Esophagus (tissue), 2 donors: ENCODE data around the gene FUT1. TPM values are rescaled to one million over a fixed set of nuclear protein-coding genes. Genes with fewer than 3 reads are reported as not detected.
"Not testable (repeated sequence)": the region's sequence is repeated elsewhere in the genome, so short reads cannot be mapped to it uniquely, and the experiment has no call there.

Experiments
- H3K27ac ChIP-seq, 2 donors: one replicate each; pipeline ENCODE4 v1.5.1; 2013; ENCODE audit warnings: low read depth in 2 of 2, mild to moderate bottlenecking in 2 of 2, inconsistent platforms in 1 of 2, low read length in 1 of 2, moderate library complexity in 1 of 2
- H3K27me3 ChIP-seq, 2 donors: one replicate each; pipeline ENCODE4 v1.6.1; 2013; ENCODE audit warnings: low read length in 2 of 2, control low read depth in 1 of 2, mild to moderate bottlenecking in 1 of 2; ENCODE audit not compliant: insufficient read depth in 2 of 2, control insufficient read depth in 1 of 2
- H3K36me3 ChIP-seq, 2 donors: one replicate each; pipeline ENCODE4 v1.6.1; 2013; ENCODE audit warnings: low read length in 1 of 2; ENCODE audit not compliant: control insufficient read depth in 2 of 2, insufficient read depth in 2 of 2
- H3K4me1 ChIP-seq, 2 donors: one replicate each; pipeline ENCODE4 v1.6.1; 2013; ENCODE audit warnings: low read length in 1 of 2; ENCODE audit not compliant: control insufficient read depth in 2 of 2, insufficient read depth in 2 of 2
- H3K4me3 ChIP-seq, 2 donors: one replicate each; pipeline ENCODE4 v1.5.1; 2013; ENCODE audit warnings: low read length in 2 of 2, mild to moderate bottlenecking in 2 of 2, low read depth in 1 of 2, moderate library complexity in 1 of 2
- H3K9me3 ChIP-seq, 2 donors: one replicate each; pipeline ENCODE4 v1.6.1; 2013; ENCODE audit warnings: mild to moderate bottlenecking in 2 of 2, low read depth in 1 of 2, low read length in 1 of 2, moderate library complexity in 1 of 2; ENCODE audit not compliant: control insufficient read depth in 2 of 2, insufficient read depth in 1 of 2
- WGBS, 2 donors: extraction: QIAGEN DNeasy Blood & Tissue Kit; methylation state at CpG; one replicate each; pipeline ENCODE4 v1.1.7; 2013; 5-methylcytosine and 5-hydroxymethylcytosine counted together
- polyA plus RNA-seq, 2 donors: library from polyadenylated mRNA; stranded (reverse); fragments of 200-250 nt; gene quantifications; one replicate each; pipeline ENCODE4 v1.2.3, GENCODE V29; 2013
- donor health status: healthy with polysubstance abuse.
- donor health status: Bipolar disorder and iron deficiency.

Gene FUT1
- polyA plus RNA-seq, 2 donors: 1.1 to 2.4 TPM

- Histone ChIP-seq H3K4me3 (peak within 1 kb of the TSS; percentile 48 to 61), H3K27me3 (no peaks in the 10 kb centered on the region), H3K9me3 (no peaks in the 10 kb centered on the region), H3K27ac (peak within 1 kb of the TSS; percentile 91 to 93), H3K4me1 (peaks cover 6 to 21% of the 10 kb centered on the region in 2 donors), H3K36me3 (peaks cover 0 to 2% of the 10 kb centered on the region in 2 donors)
- 70 to 73% methylated on average over 32 to 33 of the region's 33 CpGs for WGBS, 2 donors
Observed at GRCh38 chr19:48719263-48720171, 32.9 kb downstream of the FUT1 start, which contains the start of gene MAMSTR. Gene MAMSTR, minus strand, starts transcription at chr19:48719725. Its CDS starts 694 bp downstream, at chr19:48719031.

DNA sequence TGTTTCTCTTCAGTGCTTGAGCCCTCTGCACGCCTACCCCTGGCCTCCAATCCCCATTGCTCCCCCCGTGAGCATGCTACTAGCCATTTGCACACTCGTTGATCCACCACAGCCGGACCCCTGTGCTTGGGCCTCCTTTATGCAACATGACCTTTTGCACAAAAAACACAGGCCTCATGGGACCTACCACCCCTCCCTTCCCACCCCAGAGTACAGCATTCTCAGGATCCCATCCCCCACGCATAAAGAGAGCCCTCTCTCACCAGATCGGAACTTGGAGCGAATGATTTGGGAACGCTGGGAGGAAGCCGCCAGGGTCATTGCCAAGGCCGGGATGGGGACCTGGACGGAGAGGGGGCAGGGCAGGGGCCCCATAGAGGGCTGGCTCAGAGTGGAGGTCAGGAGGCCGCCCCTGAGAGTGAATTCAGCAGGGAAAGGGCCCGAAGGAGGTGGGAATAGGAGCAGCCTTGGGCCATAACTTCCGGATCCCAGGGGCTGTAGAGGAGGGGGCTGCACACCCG is 33.7 kb downstream of the FUT1 start:
- H3K27me3 ChIP-seq: no peaks in the 10 kb centered on the region
- peaks cover 0 to 2% of the 10 kb centered on the region in 2 donors for H3K36me3 ChIP-seq
- H3K27ac ChIP-seq: no peak overlapping the region
- H3K9me3 ChIP-seq: no peaks in the 10 kb centered on the region
- no peak overlapping the region for H3K4me3 ChIP-seq
- H3K4me1 ChIP-seq: peaks cover 6 to 16% of the 10 kb centered on the region in 2 donors
- 62 to 69% methylated on average over 15 of the region's 15 CpGs for WGBS, 2 donors

DNA sequence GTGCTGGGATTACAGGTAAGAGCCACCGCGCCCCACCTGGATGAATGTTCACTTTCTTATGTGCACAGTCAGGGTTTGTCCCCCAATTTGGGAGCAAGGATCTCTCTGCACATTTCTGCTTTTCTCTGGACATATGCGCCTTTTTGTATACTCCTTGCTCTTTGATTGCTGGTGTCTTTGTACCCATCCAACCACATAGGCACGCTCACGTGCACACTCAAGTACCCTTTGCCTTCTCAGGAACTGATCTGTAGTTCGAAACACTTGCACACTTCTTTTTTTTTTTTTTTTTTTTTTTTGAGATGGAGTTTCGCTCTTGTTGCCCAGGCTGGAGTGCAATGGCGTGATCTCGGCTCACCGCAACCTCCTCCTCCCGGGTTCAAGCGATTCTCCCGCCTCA is 34.3 kb downstream of the FUT1 start:
- H3K9me3 ChIP-seq, H3K4me3 ChIP-seq, H3K36me3 ChIP-seq, H3K27me3 ChIP-seq, H3K27ac ChIP-seq: not testable (repeated sequence)
- WGBS, 2 donors: 96% methylated on average over 12 to 13 of the region's 13 CpGs
- peaks cover 6 to 18% of the 10 kb centered on the region in 2 donors for H3K4me1 ChIP-seq

- H3K27me3 ChIP-seq: no peaks in the 10 kb centered on the region
- 20% methylated on average over 15 to 24 of the region's 24 CpGs for WGBS, 2 donors
- H3K4me1 ChIP-seq: peaks cover 8 to 22% of the 10 kb centered on the region in 2 donors
- H3K9me3 ChIP-seq: no peaks in the 10 kb centered on the region
- H3K36me3 ChIP-seq: peaks cover 0 to 2% of the 10 kb centered on the region in 2 donors
- H3K27ac ChIP-seq: peak overlapping the region; percentile 39 to 79
- H3K4me3 ChIP-seq: peak overlapping the region in 1 of 2 donors; percentile 11
Observed at GRCh38 chr19:48716562-48717291, 35.7 kb downstream of the FUT1 start.

DNA sequence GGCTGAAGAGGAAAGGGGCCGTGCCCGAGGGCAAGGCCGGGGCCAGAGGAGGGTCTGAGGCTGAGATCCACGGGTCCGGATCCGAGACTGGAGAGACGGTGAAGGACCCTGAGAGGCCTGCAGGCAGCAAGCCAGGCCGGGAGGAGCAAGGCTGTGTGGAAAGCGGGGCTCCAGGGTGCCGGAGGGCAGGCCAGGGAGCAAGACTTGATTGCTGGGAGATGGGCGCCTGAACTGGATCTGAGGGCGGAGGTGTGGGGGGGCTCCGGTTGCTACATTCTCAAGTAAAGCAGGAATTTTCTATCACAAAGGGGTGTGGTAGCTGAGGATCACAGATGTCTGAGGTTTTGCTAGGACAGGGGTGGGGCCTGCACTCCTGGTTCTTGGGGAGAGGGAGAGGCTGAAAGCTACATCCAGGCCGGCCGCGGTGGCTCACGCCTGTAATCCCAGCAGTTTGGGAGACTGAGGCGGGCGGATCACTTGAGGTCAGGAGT is 36.7 kb downstream of the FUT1 start:
- peak overlapping the region in 1 of 2 donors; percentile 14 for H3K4me3 ChIP-seq
- H3K4me1 ChIP-seq: peaks cover 8 to 22% of the 10 kb centered on the region in 2 donors
- H3K27me3 ChIP-seq: no peaks in the 10 kb centered on the region
- peaks cover 0 to 2% of the 10 kb centered on the region in 2 donors for H3K9me3 ChIP-seq
- no peaks in the 10 kb centered on the region for H3K36me3 ChIP-seq
- WGBS, 2 donors: 34 to 57% methylated on average over 19 of the region's 19 CpGs
- H3K27ac ChIP-seq: peak overlapping the region; percentile 79 to 94

GRCh38 chr19:48714759-48715675 is 37.4 kb downstream of the FUT1 start:
- Histone ChIP-seq H3K4me1 (peaks cover 8 to 22% of the 10 kb centered on the region in 2 donors), H3K27me3 (no peaks in the 10 kb centered on the region), H3K4me3 (peak overlapping the region; percentile 39 to 47), H3K27ac (peak overlapping the region; percentile 79 to 94), H3K36me3 (no peaks in the 10 kb centered on the region), H3K9me3 (peaks cover 0 to 2% of the 10 kb centered on the region in 2 donors)
- 43 to 46% methylated on average over 26 of the region's 26 CpGs for WGBS, 2 donors

- no peaks in the 10 kb centered on the region for H3K36me3 ChIP-seq
- H3K27me3 ChIP-seq: no peaks in the 10 kb centered on the region
- H3K4me1 ChIP-seq: peaks cover 8 to 22% of the 10 kb centered on the region in 2 donors
- H3K9me3 ChIP-seq: peaks cover 0 to 2% of the 10 kb centered on the region in 2 donors
- 0 to 1% methylated on average over 66 to 67 of the region's 67 CpGs for WGBS, 2 donors
- H3K4me3 ChIP-seq: peak overlapping the region; percentile 58 to 65
- H3K27ac ChIP-seq: peak overlapping the region; percentile 79 to 94
Observed at GRCh38 chr19:48713864-48714755, 38.3 kb downstream of the FUT1 start.
